Measurements from ENCODE around the gene NCAPD3.

NCAPD3 gene

DNA sequence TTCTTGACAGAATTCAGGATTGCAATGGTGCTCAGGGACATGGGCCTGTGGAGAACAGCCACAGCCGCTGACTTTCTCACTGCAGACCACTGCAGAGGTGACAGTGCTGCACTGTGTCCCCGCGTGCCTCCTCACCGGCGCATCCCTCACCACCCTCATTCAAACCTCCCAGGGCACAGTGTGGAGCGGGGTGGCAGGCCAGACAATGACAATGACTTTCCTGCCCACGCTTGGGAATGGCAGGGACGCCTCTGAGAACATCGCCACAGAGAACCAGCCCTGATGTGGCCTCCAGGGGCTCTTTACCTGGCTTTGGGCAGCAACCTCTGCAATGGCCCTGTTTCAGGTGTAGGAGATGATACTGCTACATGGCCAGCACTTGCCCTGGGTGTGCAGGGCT is 65.7 kb downstream of the NCAPD3 start:
- no peak for DNase-seq

- no peak for DNase-seq
Observed at GRCh38 chr11:134157451-134157850, 66.3 kb downstream of the NCAPD3 start.

DNA sequence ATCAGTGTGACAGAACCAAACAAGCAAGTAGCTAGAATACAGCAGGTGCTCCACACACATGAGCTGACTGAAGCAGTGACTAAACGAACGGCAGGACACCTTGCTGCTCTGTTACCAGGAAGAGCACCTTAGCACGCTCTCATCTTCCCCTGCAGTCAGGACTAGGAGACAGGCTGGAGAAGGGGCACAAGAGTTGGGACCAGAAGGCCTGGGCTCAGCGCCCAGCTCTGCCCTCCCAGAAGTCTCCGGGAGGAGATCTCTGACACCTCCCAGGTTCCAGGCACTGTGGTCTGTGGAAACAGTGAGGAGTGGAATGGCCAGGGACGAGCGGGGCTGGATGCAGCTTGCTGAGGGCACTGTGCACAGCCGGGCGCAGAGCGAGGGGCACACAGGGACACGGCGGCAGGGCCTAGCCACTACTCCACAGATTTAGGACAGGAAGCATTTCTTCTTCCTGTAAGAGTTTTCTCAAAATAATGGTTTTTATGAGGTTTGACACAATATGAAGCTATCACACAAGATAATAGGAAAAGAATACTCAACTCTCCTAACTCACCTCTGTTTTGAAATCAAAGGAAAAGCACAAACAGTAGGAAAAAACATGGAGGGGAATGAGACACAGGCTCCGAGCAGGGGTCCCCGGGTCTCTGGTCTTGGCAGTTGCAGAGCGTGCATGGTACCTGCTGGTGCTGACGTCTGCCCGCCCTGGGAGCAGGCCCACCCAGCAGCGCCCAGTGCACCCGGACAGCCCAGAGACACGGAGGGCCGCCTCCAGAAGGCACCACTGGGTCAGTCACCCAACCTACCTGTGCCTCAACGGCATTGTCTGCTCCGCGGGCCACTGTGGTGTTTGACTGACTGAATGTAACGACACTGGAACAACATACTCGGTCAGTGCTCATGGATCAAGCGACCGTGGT is 67.6 kb downstream of the NCAPD3 start:
- DNase-seq, result no peak

DNA sequence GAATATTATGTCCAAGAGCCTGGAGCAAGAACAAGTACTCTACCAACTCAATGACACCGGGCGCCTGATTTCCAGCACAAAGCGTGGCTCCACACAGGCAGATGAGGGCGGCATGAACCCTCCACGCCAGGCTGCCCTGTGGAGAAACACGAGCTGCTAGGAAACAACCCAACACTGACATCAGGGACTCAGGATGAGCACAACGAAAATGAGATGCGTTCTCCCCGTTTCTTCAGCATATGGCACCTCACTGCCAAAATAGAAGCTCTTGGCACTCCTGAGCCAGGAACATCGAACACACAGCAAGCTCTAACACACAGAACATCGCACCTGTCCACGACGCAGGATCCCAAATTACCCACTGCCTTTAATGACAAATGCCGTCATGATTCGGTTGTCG is 68.3 kb downstream of the NCAPD3 start:
- DNase-seq, result no peak

- DNase-seq, result no peak
Observed at GRCh38 chr11:134154441-134154840, 69.3 kb downstream of the NCAPD3 start.

DNA sequence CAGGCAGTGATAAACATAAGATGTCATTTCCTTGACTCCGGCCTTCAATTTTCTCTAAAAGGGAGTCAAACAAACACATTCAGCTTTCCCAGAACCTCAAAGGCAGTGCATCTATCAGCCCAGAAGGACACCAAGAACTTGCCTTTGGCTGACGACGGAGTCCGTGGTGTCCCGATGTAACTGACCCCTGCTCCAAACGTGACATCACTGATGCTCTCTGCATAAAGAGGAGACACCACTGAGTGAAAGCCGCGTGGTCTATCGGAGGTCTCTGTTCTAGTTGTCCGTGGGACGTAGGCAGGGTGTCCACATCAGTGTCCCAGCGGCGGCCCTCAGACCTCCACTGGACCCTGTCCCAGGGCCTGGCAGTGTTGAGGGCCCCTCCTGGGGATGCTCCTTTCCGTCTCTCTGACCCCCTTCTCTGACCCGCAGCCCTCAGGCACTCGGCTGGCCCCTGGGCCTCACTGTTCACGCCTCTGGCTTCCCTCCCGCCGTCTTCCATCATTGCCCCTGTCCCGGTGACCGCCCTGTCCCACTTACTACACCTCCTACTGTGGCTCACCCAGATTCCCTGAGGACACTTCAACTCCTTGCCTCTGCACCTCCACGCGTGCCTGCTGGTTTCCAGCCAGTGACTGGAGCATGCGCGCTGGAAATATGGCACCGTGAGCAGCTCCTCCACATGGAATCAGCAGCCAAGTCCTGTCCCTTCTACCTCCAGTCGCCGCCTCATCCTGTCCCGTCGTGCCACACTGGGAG is 70.4 kb downstream of the NCAPD3 start:
- no peak for DNase-seq

- DNase-seq, result no peak
Observed at GRCh38 chr11:134152696-134153095, 71.1 kb downstream of the NCAPD3 start.

DNA sequence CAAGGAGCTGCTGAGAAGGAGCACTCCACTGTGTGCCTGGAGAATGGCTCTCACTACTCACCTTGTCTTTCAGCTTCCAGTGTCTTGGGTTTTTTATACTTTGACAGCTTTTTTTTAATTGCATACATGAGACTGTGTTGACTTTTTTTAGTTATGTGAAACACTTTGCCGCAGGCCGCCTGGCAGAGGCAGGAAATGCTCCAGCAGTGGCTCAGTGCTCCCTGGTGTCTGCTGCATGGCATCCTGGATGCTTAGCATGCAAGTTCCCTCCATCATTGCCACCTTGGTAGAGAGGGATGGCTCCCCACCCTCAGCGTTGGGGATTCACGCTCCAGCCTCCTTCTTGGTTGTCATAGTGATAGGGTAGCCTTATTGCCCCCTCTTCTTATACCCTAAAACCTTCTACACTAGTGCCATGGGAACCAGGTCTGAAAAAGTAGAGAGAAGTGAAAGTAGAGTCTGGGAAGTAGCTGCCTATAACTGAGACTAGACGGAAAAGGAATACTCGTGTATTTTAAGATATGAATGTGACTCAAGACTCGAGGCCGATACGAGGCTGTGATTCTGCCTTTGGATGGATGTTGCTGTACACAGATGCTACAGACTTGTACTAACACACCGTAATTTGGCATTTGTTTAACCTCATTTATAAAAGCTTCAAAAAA is 72.6 kb downstream of the NCAPD3 start:
- DNase-seq, result no peak

DNA sequence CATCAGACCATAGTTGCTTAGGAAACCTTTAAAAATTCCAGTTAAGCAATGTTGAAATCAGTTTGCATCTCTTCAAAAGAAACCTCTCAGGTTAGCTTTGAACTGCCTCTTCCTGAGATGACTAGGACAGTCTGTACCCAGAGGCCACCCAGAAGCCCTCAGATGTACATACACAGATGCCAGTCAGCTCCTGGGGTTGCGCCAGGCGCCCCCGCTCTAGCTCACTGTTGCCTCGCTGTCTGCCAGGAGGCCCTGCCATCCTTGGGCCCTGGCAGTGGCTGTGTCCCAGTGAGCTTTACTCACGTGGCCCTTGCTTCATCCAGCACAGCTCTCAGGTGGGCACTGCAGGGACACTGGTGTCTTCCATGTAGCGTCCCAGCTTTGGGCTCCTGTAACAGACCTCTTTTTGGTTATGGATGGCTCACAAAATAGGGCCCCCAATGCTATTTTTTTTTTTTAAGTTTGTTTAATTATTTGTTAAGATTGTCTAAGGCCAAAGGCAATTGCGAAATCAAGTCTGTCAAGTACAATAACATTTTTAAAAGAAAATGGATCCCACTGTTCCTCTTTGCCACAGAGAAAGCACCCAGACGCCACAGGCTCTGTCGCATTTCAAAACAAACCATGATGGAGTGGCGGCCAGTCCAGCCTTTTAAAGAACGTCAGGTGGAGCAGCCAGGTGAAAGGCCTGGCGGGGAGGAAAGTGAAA is 73.4 kb downstream of the NCAPD3 start:
- DNase-seq, result no peak

GRCh38 chr11:134149371-134149770 is 74.4 kb downstream of the NCAPD3 start:
- no peak for DNase-seq

GRCh38 chr11:134146598-134146997 is 77.2 kb downstream of the NCAPD3 start:
- no peak for DNase-seq

DNA sequence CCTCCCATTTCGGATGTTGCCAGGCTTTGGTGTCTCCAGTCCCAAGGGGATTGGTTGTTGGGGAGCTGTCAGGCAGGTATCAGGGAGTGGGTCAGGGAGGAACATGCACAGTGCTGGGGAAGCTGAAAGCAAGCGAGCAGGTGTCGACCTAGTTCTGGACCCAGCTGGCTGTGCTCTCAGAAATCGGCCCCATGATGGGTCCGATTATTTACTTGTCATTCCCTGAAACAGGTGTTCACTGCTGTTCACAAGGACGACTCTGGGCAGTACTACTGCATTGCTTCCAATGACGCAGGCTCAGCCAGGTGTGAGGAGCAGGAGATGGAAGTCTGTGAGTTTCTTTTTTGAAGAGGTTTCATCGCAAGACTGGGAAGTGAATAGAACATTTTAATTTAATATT is 78.1 kb downstream of the NCAPD3 start:
- DNase-seq, result no peak

GRCh38 chr11:134144744-134145143 is 79.0 kb downstream of the NCAPD3 start:
- DNase-seq, result no peak

- DNase-seq, result no peak
Observed at GRCh38 chr11:134143801-134144200, 80.0 kb downstream of the NCAPD3 start.

- DNase-seq, result no peak
Observed at GRCh38 chr11:134142536-134142935, 81.2 kb downstream of the NCAPD3 start.

GRCh38 chr11:134140961-134141490 is 82.7 kb downstream of the NCAPD3 start:
- DNase-seq, result no peak

DNA sequence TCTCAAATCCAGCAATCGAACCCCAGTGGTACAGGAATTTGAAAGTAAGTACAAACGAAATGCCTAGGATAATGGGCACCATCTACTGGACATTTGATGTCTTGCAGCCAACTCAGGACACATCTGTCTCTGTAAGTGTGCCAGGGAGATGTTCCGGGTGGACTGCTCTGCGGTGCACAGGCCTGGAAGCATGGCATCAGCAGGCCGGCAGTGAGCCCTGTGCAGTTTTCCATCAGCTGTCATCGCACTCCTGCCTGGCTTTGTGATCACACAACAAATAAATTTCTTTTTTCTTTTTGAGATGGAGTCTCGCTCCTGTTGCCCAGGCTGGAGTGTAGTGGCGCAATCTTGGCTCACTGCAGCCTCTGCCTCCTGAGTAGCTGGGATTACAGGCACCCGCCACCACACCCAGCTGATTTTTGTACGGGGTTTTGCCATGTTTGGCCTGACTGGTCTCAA is 83.9 kb downstream of the NCAPD3 start:
- no peak for DNase-seq

DNA sequence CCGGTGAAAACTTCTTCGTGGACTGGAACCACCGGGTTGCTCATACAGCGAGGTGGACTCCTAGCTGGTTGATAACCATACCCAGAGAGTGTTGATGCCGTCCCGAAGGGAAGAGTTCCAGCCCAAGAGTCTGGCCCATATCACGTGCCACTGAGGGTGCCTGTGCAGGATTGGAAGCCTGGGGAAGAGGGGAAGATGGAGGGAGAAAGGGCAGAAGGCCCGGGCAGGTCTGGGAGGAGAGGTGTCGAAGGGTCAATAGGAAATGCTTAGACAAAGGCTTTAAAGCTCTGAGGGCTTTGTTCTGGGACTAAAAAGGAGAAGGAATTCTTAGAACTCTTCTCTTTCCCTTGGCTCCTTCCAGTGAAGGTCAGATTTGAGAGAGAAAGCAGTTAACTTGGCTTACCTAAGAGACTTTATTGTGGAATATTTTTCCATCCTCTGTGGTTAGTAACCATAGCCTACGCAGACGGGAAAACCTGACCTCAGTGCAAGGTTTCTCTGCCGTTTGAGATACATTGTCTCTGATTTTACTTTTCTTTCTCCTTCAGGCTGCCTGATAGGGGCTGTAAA is 84.4 kb downstream of the NCAPD3 start:
- no peak for DNase-seq

- DNase-seq, result no peak
Observed at GRCh38 chr11:134138376-134138775, 85.4 kb downstream of the NCAPD3 start.

DNA sequence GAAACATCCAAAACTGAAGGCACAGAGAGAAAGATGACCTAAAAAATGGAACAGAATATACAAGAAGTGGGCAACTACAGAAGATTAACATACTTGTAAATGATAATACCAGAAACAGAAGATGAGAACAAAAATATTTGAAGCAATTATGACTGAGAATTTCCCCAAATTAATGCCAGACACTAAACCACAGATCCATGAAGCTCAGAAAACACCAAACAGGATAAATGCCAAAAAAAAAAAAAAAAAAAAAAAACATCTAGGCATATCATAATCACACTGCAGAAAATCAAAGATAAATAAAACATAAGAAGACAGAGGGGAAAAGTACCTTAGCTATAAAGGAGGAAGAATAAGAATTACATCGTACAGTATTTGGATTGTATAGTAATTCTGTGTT is 89.6 kb downstream of the NCAPD3 start:
- no peak for DNase-seq

DNA sequence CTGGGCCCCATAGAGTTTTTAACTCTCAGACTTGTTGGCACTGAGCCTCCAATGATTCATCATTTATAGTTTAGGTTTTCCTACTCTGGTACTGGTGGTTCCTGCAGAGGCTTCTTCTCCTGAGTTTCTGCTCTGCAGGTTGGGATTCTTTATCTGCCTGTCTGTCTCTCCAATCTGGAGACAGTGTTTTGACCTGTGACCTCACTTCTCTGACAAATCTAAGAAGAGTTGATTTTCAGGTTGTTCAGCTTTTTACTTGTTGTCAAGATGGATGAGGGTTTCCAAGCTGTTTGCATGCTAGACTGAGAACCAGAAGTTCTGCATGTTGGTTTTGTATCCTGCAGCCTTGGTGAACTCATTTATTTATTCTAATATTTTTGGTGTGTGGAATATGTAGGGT is 91.0 kb downstream of the NCAPD3 start:
- DNase-seq, result no peak

DNA sequence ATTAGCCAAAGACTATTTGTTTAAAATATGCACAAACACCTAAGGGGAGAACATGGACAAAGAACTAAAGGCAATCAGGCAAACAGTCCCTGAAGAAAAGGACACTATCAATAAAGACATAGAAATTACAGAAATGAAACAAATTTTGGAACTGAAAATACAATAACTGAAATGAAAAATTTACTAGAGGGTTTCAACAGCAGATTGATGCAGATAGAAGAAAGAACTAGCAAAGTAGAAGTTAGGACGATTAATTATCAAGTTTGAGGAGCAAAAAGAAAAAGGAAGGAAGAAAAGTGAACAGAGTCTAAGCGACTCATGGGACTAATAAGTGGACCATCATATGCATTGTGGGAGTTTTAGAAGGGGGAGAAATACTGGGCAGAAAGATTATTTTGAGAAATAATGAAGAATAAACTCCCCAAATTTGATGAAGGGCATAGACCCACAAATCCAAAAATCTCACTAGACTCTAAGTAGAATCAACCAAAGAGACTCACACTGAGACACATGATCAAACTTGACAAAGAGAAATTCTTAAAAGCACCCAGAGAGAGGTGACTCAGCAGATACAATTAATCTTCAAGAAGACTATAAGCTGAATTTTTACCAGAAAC is 92.0 kb downstream of the NCAPD3 start:
- no peak for DNase-seq
